Left colon (tissue), 2 donors: Measurements from ENCODE around the gene TSPAN2. TPM values are rescaled to one million over a fixed set of nuclear protein-coding genes. Genes with fewer than 3 reads are reported as not detected.

Source experiments
- ATAC-seq: fragments of 200-7000 bp; cut with Tn5 transposase; one replicate; pipeline ENCODE4 v1.9.1; 2020; ENCODE audit warnings: mild to moderate bottlenecking, moderate library complexity
- DNase-seq, 2 donors: peaks; one replicate each; pipeline ENCODE4 v3.0.0-alpha.2; 2020
- intact Hi-C, 2 donors: fragments of 100-400 bp; cut with DNase I in 1 of 2; cut with micrococcal nuclease in 1 of 2; formaldehyde crosslinking; loops; one replicate each; pipeline versions ENCODE4 v1.11.2 to v1.14.0; 2022; cut with DNase I, micrococcal nuclease
- total RNA-seq, 2 donors: library from RNA; stranded (reverse); fragmentation: NEBNext Ultra II Directional; extraction: Animal tissue kit (Norgen Biotek cat#: 25700); gene quantifications; one replicate each; pipeline ENCODE4 v1.2.1, GENCODE V29; 2021
- donor health status: DM: no; HTN: no; CAD: no.
- donor health status: DM: yes; HTN: yes; CAD: no.

TSPAN2 gene
- total RNA-seq, 2 donors from 2014 or later = 3.3 to 12.1 TPM

DNA sequence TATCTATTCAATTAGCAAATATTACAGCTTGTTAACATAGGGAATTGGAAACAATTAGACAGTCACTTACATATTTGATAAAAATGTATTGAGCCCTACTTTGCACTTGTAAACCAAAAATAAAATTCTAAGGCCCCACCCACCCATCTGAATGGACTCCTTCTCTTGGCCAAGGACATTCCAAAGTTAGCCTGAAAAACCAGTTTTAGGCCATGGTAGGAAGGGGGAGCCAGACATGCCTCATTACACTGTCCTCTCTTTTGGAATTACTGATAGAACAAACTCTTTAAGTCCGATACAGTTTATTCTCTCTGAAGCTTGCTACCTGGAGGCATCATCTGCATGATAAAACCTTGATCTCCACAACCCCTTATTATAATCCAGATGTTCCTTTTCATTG is 28.0 kb upstream of the TSPAN2 start:
- ATAC-seq = no peak
- intact Hi-C loops = loop anchor here in 1 of 2 donors (10.0 kb wide), 1 partner anchor 142 kb away; no protein-coding TSS in a partner anchor

DNA sequence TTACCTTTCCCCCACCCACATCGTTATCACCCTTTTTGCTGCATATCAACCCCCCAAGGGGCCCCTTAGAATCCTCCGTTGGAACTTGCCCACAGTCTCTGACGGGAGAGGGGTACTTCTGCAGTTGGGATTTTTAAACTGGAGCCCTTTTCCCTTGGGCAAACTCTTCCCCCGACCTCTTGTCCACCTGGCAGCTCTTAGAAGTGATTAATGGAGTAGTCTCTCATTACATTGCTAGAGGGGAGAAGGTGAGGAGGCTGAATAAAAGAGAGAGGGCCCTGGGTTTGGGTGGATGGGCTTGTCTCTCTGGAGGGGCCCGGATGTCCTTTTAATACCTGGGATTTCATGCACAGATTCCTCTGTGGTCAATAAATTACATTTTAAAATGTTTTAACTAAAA is 27.2 kb upstream of the TSPAN2 start:
- ATAC-seq (no peak), DNase-seq (no peak)
- intact Hi-C loops = loop anchor here in 1 of 2 donors (10.0 kb wide), 1 partner anchor 142 kb away; no protein-coding TSS in a partner anchor

More for the DNA sequence above, 28.0 kb upstream of the TSPAN2 start:
- no peak for DNase-seq

DNA sequence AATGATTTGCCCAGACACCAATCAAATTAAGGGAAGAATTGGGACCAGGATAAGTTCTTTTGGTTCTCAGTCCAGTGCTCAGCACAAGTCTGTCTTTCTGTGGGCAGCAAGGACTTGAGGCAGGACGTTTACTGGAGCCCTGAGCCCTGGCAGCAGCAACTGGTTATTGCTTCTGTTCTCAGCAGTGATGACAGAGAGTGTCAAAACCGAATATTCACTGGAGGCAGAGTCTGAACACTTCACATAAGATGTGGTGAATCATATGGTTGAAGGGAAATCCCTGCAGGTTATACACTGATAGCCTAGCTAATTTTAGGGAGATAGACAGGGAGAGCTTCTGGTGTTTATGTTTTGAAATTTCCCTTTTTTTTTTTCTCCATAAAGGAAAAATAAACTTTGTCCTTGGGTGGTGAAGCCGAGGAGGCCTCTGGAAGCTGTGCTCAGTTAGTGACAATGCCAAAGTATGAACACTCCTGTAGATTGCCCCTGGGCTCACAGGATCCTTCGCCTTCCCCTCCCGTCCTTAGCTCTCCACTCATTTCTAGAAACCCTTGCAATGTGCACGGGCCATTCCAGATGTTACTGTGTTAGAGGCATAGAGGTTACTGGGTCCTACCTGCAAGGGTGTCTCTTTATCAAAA is 26.3 kb upstream of the TSPAN2 start:
- intact Hi-C loops = loop anchor here in 1 of 2 donors (10.0 kb wide), 1 partner anchor 141 kb away; no protein-coding TSS in a partner anchor
- no peak for DNase-seq

DNA sequence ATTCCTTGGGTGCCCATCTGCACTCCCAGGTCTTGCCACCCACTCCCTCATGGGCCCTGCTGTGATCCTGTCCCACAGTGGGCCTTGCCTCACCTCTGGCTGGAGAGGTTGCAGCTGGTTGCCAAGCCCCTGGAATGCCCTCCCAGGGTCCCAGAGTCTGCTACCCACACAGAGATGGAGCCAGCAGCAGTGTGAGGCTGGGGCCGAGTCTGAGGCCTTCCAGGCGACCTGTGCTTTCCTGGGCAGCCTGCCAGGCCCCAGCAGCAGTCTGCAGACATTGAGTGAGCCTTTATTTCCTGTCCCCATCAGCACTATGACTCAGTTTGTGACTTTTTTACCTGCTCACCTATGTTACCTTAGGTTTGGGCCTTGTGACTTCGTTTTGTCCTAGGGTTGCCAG is 25.0 kb upstream of the TSPAN2 start:
- DNase-seq = peak in 1 of 2 donors; percentile 20
- ATAC-seq = peak; percentile 42
- intact Hi-C loops = loop anchor here in 1 of 2 donors (10.0 kb wide), 1 partner anchor 140 kb away; no protein-coding TSS in a partner anchor

More for the DNA sequence above, 26.3 kb upstream of the TSPAN2 start:
- ATAC-seq = no peak

DNA sequence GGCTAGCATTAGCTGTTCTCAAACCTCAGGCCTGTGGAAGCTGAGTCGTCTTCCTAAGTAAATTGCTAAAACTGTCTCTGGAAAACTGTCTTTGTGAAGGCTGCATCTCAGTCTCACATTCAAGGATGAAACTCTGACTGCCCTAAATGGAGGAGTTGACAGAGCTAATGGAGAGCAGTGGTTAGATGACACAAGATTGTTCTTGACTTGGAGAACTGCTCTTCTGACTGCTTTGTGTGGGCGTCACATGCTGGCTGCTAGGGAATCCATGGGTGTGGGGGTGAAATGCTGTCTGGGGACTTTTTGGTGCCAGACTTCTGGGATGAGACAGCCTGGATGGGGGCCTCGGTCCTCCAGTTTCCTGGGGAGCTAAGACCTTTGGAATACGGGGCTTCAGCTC is 24.5 kb upstream of the TSPAN2 start:
- DNase-seq = no peak
- intact Hi-C loops = loop anchor here (2.0 to 10.0 kb wide), 2 partner anchors 135 to 139 kb away; no protein-coding TSS in a partner anchor
- ATAC-seq = no peak

DNA sequence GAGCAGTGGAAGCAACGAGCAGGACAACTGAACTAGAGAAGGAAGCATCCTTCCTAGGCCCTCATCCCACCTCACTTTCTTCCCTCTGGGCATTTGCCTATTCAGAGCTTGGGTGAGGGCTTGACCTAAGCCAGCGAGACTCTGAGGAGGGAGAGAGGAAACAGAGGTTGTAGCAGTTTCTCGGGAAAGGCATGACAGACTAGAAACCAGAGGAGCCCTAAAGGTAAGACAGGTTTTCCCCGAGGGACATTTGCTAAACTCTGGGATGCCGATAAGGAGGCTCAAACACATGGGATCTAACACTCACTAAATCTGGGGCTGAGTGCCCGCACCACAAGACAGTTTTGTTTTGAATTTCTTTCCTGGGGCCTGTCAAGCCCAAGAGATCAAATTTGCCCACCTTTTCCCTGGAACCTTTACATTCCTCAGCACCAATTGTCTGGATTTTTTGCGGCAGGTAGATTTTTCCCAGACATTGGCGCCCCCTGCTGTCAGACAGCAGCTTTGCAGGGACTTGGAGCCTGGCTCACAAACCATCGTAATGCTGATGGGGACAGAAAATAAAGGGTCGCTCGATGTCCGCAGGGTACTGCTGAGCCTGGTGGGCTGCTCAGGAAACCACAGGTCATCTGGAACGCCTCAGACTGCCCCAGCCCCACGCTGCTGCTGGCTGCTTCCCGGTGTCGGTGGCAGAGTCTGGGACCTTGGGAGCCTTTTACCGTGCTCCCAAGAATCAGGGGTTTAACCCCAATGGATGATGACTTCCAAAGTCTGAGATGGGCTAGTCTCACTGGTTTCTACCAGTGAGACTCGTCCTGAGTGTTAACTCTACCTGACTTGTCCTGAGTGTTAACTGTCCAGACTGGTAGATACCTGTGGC is 23.4 kb upstream of the TSPAN2 start:
- ATAC-seq (peak; percentile 49), DNase-seq (peak in 1 of 2 donors; percentile 39)
- intact Hi-C loops = loop anchor here (2.0 to 10.0 kb wide), 2 partner anchors 134 to 138 kb away; no protein-coding TSS in a partner anchor

DNA sequence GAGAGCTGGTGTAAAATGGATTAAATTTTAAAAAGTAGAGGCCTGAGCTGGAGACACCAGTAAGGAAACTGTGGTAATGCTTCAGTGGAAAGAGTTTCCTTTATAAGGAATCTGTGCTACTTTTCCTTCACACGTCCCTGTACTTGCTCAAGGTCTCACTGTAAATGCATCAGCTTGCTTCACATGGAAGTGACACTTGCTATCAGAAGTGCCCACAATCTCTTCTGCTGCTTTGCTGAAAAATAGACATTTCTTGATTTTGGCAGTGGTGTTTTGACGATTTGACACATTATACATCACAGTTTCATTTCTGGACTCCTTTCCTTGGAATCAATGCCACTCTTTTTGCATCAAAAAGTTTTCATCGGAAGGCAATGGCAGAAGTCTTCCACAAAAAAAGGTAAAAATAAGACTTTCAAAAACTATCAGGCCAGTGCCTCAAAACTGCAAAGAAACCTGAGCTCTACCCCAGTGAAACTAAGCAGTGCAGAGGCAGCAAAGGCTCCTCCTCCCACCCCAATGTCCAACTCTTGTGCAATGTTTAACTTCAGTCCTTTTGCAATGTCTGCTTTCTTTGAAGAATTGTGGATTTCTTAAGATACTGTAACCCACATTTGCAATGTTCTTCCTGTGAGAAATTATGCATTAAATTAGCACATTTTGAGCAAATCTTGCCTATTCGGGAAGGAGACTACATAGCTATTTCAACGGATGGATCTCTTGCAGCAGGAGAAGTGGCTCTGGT is 18.4 kb upstream of the TSPAN2 start:
- DNase-seq (no peak), ATAC-seq (no peak)
- intact Hi-C loops = loop anchor here in 1 of 2 donors (10.0 kb wide), 1 partner anchor 53 kb away; no protein-coding TSS in a partner anchor

DNA sequence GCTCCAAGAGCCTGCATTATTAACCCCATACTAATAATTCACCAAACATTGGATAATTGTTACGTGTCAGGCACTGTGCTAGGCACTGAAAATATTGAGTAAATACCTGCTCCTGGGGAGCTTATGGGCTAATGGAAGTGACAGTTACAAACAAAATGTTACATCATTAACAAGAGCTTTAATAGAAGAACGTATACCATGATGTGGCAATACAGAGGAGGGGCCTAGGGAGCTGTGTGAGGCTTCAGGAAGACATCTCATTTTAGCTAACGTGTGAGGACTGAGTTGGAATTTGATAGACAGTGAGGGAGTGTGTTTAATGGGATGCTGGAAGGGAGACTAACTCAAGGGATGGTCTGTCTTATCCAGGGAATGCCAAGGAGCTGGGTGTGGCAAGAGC is 16.5 kb upstream of the TSPAN2 start:
- intact Hi-C loops = loop anchor here in 1 of 2 donors (10.0 kb wide), 1 partner anchor 51 kb away; no protein-coding TSS in a partner anchor
- ATAC-seq (no peak), DNase-seq (no peak)

DNA sequence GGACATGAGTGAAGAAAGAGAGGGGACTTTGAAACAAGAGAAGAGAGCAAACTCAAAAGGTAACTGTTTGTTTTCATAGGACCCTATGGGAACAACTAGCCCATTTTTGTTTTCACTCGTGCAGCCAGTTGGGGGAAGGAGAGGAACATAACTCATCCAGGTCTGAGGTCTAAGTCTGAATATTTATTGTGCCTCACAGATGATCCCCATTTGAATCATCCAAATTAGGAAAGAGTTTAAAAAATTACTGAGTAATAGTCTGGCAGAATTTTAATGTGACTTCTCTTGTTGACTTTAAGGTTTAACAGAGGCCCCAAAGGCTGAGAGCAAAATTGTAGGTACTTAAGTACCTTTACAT is 10.4 kb upstream of the TSPAN2 start:
- peak; percentile 17 for ATAC-seq
- DNase-seq = no peak
- intact Hi-C loops = loop anchor here in 1 of 2 donors (10.0 kb wide), 1 partner anchor 45 kb away; no protein-coding TSS in a partner anchor

DNA sequence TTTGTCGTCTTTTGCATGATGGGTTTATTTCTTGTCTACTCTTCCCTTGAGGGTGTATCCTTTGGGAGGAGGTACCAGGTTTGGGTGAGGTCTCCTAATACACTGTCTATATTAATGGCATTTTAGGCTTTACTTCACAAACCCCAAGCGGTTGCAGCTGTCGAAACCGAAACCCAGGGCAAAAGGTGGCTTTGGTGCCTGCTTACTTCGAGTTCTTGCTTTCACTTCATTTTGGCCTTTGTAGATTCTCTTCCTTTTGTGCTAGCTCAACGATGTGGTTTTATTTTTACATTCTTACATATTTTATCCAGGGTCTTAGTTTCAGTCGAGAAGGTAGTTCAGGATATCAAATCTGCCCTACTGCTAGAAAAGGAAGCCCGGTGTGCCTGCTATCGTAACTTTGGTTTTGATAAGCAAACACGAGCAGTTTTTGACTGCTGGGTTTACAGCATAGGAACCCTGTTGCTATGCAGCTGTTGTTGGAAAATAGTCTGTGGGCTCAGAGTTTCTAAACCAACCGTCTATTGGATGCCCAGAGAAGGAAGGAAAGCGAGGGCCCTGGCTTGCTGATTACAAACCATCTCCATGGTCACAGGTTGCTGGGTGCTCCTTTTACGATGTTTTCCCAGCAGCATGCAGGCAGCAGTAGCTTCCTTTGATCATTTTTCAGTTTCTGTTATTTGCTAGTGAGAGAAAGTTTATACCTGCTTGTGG is 9.8 kb upstream of the TSPAN2 start:
- peak; percentile 59 to 80 for DNase-seq
- ATAC-seq = peak; percentile 98
- intact Hi-C loops = no loop called here

DNA sequence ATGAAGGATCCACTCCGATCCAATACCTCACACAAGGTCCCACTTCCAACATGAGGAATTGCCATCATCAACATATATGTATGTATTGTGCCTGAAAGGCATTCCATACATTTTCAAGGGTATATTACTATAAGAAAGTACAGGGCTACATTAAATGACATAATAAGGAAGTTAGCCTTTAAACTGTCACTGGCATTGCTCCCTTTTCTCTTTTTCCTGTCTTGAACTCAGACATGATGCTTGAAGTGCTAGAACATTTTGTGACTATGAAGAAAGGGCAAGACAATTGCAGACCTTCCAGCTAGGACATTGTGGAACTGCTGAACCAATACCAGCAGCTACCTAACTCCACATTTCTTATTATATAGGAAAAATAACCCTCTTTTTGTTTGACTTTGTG is 2.9 kb upstream of the TSPAN2 start:
- DNase-seq (no peak), ATAC-seq (peak; percentile 58)
- intact Hi-C loops = no loop called here

DNA sequence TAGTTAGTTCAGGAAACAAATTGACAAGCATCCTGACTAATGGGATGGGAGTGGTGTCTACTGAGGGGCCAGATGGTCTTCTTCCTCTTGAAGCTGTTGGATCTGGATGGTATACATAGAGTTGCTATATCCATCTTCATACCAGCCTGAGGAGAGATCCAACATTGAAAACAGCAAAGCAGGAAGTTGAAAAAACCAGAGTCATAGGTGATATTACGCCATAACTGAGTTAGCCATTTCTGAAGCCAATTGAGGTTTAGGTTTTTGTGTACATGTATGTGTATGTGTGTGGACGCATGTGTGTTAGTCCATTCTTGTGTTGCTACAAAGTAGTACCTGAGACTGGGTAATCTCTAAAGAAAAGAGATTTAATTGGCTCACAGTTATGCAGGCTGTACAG is 2.3 kb upstream of the TSPAN2 start:
- DNase-seq (no peak), ATAC-seq (no peak)
- intact Hi-C loops = no loop called here

DNA sequence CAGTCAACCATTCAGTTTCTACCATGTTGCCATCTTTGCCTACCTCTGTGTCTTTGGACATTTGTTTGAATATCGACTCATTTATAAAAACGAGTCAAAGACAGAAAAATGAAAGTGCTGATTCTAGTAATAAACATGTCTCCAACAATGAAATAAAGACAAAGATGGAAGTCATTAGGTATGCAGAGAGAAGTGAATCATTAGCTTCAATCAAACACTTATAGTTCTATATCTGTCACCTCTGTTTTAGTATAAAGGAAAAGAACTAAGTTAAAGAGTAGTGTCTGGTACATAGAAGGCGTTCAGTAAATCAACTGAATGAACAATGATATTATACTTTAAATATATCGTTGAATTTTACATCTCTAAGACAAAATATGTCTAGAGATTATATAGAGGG is 1.7 kb upstream of the TSPAN2 start:
- DNase-seq = no peak
- intact Hi-C loops = no loop called here
- no peak for ATAC-seq

DNA sequence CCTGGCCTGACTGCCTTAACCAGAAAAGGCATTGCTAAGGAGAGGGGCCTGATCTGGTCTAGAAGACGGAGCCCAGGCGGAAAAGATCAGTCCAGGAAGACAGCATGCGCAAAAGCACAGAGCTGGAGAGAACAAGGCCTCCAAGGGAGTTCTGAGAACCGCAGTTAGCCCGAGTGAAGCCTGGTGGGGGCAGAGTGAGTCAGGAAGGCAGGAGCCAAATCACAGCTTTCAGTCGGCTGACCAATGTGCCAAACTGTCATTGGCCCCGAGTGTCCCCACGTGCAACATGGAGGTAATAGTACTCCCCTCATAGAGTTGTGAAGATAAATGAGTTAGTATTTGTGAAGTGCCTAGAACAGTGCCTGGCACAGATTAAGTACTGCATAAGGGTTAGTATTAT is 1.2 kb upstream of the TSPAN2 start:
- peak; percentile 22 to 53 for DNase-seq
- ATAC-seq = no peak
- intact Hi-C loops = no loop called here

DNA sequence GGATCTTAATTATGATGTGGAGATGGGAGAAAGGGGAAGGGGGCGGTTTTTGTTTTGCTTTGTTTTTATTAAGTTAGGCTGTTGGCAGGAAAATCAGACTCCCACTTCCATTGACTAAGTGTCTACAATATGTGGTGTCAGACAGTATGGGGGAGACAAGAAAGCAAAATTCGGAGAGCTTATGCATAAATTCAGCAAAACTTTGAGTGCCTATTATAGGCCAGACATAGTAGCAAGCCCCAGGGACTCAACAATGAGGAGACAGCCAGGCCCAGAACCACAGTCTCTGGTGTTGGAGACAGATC is 835 bp upstream of the TSPAN2 start:
- intact Hi-C loops = no loop called here
- ATAC-seq (no peak), DNase-seq (no peak)

DNA sequence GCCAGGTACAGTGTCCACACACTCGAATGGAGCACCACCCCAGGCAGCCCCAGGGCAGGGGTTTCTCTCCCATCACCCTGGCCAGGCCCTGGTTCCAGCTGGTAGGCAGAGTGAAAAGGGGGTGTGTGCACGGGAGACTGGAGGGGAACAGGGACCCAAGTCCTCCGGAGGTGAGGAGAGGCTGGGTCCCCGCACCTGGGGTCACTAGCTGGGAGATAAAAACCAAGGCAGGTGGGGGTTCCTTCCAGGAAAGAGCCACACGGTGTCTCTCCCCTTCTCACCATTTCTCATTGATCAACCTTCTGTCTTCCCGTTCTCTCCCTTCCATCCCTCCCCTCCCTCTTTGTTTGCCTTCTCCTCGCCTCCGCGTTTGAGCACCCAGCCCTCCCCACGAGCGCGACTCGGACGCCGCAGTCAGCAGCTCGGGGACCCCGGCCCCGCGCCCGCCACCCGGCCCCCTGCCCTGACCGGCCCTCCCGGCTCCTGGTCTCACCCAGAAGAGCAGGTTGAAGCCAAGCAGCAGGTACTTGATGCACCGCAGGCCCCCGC is 358 bp downstream of the TSPAN2 start:
- ATAC-seq = peak; percentile 8
- intact Hi-C loops = no loop called here
- no peak for DNase-seq

DNA sequence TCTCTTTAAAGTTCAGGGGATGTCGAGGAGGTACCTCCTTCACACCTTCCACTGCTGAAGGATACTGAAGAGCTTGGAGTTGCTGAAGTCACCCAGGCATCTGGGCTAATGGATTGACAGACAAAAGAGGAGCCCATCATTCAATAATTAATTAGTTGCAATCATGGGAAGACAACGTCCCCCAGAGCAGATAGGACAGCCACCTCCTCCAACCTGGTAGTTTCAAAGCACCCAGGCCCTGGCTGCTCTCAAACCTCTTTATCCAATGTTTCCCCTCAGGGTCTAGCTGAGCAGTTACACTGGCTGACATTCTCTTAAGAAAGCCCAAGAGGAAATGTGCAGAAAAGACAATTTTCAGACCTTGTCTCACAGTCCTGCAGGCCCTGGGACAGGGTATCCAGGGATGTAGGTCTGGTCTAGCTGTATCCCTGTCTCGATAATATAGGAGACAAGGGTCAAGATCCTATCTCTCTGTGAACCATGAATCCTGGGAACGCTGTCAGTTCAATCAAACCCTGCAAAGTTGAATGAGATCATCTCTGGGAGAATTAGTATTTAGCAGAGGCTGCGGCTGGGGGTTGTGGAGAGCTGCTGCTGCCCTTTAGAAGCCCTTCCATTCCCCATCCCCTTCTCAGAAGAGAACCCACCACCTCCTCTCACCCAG is 1.1 kb downstream of the TSPAN2 start:
- intact Hi-C loops = no loop called here
- no peak for DNase-seq
- no peak for ATAC-seq
